GM21737 (cell line): ENCODE results near the gene ARHGAP18.

Experiments
- ATAC-seq: cut with Tn5 transposase; IDR thresholded peaks from one replicate; pipeline ENCODE4 v1.9.1; 2021; ENCODE audit warnings: mild to moderate bottlenecking, moderate library complexity; ENCODE audit not compliant: unreplicated experiment

The ARHGAP18 gene

GRCh38 chr6:129726650-129727049, 16.7 kb upstream of the ARHGAP18 start:
- ATAC-seq, result no peak

DNA sequence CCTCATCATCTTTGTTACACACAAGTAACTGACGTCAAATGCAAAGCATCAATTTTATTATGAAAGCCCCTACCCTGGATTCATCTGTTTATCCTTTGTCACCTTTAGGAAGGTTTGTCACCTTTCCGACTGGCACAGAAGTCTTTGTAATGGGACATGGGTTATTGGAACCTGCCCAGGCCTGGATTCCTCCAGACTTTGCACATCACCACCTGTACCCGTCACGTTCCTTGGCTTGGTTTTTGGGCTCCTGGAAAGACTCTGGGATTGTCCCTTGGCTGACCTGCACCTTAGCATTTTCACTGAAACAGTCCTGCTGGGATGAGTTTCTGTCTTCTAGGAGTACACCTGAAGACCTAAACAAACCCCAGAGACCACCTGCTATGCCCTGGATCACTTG, 15.4 kb upstream of the ARHGAP18 start:
- ATAC-seq, result no peak

DNA sequence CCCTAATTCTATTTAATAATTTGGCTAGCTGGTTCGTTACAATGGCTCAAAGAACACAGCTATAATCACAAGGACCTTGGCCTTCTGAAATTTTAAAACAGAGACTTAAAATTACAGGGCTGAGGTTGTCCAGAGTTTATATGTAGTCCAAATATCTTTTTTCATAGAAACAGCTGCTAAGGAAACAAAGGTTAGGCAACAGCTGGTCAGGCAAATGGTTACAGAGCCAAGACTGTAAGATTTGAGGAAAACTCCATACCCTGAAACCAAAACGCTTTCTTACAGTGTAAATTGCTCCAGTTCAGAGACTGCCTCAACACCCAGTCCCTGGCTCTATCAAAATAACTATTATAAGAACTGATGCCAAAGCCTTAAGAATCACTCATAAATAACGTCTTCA, 9.7 kb upstream of the ARHGAP18 start:
- ATAC-seq, result no peak

DNA sequence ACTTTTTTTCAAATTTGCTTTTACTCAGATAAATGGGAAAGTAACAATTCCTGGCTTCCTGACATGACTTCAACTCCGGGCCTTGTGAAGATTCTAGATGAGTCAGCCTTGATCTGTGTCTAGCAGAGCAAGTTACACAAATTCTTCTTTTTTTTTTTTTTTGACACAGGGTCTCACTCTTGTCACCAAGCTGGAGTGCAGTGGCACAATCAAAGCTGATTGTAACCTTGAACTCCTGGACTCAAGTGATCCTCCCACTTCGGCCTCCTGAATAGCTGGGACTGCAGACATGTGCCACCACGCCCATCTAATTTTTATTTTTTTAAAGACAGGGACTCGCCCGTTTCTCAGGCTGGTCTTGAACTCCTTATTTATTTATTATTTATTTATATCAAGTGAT, 7.3 kb upstream of the ARHGAP18 start:
- no peak for ATAC-seq

GRCh38 chr6:129713806-129714333, 3.9 kb upstream of the ARHGAP18 start:
- no peak for ATAC-seq

GRCh38 chr6:129711271-129711631, 1.3 kb upstream of the ARHGAP18 start:
- no peak for ATAC-seq

- ATAC-seq, result no peak
Measured at GRCh38 chr6:129710450-129711270, 683 bp upstream of the ARHGAP18 start.

DNA sequence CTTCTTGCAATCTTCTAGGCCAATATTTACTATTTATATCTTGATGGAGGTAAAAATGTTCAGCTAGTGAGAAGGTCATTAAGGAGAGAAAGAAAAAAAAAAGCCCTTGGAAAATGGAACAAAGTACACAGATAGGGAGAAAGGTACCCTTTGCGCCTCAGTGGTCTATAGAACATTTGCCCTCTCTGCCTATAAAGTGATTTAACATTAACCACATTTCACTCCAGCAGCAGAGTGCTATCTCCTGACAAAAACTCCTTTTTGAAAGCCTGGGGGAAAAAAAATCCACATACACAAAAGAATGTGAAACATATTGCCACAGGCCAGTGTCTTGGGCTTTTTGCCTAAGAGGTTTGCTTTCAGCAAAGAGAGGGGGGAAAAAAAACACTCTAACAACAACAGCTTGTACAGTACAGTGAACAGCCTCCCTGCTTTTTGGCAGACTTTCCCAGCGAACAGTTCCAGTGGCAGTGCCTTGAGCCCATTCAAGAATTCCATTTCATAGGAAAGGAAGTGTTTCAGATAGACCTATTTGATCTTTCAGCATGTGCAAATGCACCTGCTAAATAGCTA, 695 bp downstream of the ARHGAP18 start:
- no peak for ATAC-seq

- no peak for ATAC-seq
Measured at GRCh38 chr6:129708496-129709195, 1.3 kb downstream of the ARHGAP18 start.

DNA sequence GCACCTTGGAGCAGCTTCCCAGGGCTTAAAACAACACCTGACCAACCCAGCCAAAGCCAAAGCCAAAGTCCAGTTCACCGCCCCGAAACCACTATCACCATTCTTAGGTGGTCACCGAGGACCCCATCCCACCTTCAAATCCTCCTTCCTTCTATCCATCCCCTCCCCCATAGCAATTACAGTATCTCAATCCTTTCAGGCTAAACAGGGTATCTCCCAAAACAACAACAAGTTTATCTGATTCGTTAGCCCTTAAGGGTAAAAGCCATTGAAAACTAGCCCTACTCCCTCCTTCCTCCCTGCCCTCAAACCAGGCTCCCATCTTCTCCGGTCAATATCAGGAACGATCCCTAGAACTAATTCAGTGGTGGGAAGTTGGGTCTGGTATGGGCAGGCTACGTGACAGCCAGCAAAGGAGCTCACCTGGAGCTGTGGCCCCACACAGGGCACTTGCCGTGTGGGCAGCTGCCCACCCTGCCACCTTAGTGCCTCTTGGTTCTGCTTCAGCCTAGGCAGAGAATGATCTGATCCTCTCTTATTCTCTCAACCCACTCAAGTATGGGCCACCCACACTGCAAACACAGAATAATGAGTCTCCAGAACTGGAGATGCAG, 2.0 kb downstream of the ARHGAP18 start:
- no peak for ATAC-seq

DNA sequence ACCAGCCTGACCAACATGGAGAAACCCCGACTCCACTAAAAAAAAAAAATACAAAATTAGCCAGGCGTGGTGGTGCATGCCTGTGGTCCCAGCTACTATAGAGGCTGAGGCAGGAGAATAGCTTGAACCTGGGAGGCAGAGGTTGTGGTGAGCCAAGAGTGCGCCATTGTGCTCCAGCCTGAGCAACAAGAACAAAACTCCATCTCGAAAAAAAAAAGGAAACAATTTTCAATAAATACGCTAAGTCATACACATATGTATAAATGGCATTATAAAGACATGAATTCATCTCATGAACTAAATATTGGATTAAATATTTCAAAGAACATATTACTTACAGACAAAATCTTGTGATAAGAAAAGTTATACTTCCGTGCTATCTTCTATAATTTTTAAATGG, 2.9 kb downstream of the ARHGAP18 start:
- no peak for ATAC-seq

DNA sequence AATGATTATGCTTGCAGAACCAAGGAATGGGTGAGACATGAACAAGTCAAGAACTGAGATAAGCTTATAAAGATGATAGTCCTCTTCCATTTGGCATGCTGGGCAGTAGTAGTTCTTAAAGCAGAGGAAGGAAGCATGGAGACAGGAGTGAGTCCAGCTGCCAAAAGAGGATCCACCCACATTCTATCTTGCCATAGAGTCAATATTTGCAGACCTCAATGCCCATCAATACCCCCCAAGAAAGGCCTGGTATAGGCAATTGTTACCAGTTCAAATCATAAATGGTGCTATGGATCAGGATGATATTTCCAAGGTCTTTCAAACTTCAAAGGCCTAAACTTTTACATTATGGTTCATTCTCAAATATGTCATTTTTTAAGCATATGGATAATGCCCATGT, 4.8 kb downstream of the ARHGAP18 start:
- no peak for ATAC-seq

GRCh38 chr6:129704708-129705107, 5.3 kb downstream of the ARHGAP18 start:
- no peak for ATAC-seq

- no peak for ATAC-seq
Measured at GRCh38 chr6:129701721-129702455, 8.1 kb downstream of the ARHGAP18 start.

GRCh38 chr6:129700666-129701065, 9.3 kb downstream of the ARHGAP18 start:
- no peak for ATAC-seq

DNA sequence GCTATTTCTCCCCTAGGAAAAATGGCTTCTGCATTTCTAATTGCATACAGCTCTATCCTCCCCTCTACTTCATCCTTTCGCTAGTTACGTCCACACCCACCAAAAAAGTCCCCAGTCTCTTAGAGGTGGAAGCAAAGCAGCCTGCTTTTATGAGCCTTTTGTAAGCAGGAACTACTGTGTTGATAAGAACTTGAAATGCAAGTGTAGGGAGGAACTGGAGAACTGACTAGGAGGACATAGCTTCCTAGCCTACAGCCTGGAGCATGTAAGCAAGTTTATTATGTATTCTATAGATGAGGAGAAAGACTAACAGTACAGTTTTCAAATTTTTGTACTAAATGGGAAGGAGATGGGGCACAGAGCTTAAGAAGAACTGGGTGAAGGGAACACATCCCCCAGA, 10.3 kb downstream of the ARHGAP18 start:
- ATAC-seq, result no peak

DNA sequence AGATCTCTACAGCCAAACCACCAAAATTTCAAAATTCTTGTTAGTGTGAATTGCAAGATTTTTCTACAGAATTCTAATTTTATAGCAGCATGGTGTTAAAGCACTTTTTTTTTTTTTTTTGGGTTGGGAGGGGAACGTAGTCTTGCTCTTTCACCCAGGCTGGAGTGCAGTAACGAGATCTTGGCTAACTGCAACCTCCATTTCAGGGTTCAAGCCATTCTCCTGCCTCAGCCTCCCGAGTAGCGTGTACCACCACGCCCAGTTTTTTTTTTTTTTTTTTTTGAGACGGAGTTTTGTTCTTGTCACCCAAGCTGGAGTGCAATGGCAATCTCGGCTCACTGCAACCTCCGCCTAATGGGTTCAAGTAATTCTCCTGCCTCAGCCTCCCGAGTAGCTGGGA, 11.5 kb downstream of the ARHGAP18 start:
- no peak for ATAC-seq

- no peak for ATAC-seq
Measured at GRCh38 chr6:129697788-129698187, 12.2 kb downstream of the ARHGAP18 start.

DNA sequence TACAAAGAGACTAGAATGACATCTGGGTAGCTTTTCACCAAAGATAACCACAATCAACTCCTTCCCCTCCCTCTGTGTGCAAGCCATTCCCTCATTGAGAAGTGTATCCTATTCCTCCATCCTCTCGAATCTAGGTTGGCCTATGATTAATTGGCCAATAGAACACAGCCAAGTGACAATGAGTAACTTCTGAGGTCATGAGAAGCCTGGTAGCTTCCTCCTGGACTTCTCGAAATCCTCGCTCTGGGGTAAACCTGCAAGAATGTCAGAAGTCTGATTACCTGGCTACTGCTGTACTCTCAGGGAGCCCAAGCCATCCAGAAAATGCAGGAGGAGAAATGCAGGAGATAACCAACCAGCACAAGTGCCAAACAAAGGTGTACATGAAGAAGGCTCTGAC, 13.1 kb downstream of the ARHGAP18 start:
- no peak for ATAC-seq

- ATAC-seq, result peak; percentile 10
Measured at GRCh38 chr6:129696028-129696418, 14.0 kb downstream of the ARHGAP18 start.
